WI38 (cell line): ENCODE results near the gene ARSH.
A peak's percentile ranks its signal among the peaks of the same experiment; 100 is the strongest.
"Not testable (repeated sequence)": the region's sequence is repeated elsewhere in the genome, so short reads cannot be mapped to it uniquely, and the experiment has no call there.

Source experiments
- H3K4me3 ChIP-seq: 2 replicates; pipeline ENCODE4 v1.5.1; 2011; ENCODE audit warnings: low read depth, mild to moderate bottlenecking, control low read depth, low read length
- TF ChIP-seq, protein P1 (sequence below): IDR thresholded peaks from 2 replicates; pipeline ENCODE4 v1.5.1; 2012; ENCODE audit warnings: low read depth, mild to moderate bottlenecking, control low read depth, low read length

Gene ARSH, protein sequence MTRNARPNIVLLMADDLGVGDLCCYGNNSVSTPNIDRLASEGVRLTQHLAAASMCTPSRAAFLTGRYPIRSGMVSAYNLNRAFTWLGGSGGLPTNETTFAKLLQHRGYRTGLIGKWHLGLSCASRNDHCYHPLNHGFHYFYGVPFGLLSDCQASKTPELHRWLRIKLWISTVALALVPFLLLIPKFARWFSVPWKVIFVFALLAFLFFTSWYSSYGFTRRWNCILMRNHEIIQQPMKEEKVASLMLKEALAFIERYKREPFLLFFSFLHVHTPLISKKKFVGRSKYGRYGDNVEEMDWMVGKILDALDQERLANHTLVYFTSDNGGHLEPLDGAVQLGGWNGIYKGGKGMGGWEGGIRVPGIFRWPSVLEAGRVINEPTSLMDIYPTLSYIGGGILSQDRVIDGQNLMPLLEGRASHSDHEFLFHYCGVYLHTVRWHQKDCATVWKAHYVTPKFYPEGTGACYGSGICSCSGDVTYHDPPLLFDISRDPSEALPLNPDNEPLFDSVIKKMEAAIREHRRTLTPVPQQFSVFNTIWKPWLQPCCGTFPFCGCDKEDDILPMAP

DNA sequence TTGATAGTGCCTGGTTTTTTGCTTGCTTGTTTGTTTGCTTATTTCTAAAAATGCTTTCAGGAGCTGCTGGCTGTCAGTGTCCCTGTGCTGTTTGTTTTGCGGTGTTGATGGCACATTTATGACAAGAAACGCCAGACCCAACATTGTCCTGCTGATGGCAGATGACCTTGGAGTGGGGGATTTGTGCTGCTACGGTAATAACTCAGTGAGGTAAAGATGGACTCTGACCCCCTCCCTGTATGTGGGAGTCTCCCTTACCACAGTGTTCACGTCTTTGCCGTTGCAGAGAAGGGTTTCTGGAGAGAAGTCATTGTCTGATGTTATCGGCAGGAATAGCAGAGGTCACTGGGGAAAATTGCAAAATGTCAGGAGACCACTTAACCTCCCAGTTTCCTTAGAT lies at the start of gene ARSH:
TSS of gene ARSH (plus strand) at position 52 of the 400 bp plus-strand sequence. CDS start at position 119, 67 bp downstream.
- H3K4me3 ChIP-seq: no peak within 1 kb of the TSS
- TF ChIP-seq, protein P1, sequence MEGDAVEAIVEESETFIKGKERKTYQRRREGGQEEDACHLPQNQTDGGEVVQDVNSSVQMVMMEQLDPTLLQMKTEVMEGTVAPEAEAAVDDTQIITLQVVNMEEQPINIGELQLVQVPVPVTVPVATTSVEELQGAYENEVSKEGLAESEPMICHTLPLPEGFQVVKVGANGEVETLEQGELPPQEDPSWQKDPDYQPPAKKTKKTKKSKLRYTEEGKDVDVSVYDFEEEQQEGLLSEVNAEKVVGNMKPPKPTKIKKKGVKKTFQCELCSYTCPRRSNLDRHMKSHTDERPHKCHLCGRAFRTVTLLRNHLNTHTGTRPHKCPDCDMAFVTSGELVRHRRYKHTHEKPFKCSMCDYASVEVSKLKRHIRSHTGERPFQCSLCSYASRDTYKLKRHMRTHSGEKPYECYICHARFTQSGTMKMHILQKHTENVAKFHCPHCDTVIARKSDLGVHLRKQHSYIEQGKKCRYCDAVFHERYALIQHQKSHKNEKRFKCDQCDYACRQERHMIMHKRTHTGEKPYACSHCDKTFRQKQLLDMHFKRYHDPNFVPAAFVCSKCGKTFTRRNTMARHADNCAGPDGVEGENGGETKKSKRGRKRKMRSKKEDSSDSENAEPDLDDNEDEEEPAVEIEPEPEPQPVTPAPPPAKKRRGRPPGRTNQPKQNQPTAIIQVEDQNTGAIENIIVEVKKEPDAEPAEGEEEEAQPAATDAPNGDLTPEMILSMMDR: no peak

DNA sequence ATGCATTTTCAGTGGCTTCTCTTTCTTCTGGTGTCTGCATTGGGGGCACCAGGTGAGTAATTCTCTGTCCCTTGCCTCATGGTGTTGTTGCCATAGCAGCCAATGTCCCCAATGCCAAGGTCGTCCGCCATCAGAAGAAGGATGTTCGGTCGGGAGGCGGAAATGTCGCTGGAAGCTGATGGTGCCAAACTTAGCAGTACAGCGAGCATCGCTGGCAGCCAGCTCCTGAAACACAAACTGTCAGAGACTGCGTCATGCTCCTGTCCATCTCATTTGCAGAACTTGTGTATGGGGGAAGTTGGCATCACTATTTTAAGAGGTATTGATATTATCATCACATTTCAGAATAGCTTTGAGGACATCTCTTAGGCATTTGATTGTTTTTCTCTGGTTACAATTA lies 48.1 kb upstream of the ARSH start:
- TF ChIP-seq, protein P1: no peak
- H3K4me3 ChIP-seq: no peak overlapping the region

- no peak overlapping the region for H3K4me3 ChIP-seq
- TF ChIP-seq, protein P1: no peak
These were observed 45.4 kb upstream of the ARSH start for GRCh38 chrX:2960861-2961515.

DNA sequence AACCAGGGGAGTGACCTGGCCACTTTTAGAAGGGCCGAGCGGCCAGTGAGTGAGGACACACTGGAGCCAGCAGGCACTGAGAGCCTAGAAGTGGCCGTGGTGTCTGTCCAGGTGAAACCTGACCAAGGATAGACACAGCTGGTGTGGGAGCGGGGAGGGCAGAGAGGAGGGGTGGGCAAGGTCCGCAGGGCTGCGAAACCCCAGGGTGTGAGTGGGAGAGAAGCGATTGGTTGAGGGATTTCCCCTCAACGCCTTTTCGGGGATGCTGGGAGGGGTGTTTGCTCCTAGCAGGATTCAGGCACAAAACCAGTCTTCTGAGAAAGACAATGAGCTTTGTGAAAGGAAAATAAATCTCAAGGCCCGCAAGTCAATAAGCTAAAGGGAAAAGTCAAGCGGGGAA lies 44.0 kb upstream of the ARSH start:
- TF ChIP-seq, protein P1: no peak
- H3K4me3 ChIP-seq: no peak overlapping the region

DNA sequence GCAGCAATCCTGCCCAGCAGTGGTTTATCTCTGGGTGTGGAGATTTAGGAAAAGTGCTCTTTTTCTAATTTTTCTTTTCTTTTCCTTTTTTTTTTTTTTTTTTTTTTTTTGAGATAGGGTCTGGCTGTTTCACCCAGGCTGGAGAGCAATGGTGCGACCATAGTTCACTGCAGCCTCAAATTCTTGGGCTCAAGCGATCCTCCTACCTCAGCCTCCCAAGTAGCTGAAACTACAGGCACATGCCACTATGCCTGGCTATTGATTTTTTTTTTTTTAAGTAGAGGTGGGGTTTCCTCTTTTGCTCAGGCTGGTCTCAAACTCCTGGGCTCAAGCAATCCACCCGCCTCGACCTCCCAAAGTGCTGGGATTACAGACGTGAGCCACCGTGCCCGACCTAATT lies 42.9 kb upstream of the ARSH start:
- not testable (repeated sequence) for H3K4me3 ChIP-seq

DNA sequence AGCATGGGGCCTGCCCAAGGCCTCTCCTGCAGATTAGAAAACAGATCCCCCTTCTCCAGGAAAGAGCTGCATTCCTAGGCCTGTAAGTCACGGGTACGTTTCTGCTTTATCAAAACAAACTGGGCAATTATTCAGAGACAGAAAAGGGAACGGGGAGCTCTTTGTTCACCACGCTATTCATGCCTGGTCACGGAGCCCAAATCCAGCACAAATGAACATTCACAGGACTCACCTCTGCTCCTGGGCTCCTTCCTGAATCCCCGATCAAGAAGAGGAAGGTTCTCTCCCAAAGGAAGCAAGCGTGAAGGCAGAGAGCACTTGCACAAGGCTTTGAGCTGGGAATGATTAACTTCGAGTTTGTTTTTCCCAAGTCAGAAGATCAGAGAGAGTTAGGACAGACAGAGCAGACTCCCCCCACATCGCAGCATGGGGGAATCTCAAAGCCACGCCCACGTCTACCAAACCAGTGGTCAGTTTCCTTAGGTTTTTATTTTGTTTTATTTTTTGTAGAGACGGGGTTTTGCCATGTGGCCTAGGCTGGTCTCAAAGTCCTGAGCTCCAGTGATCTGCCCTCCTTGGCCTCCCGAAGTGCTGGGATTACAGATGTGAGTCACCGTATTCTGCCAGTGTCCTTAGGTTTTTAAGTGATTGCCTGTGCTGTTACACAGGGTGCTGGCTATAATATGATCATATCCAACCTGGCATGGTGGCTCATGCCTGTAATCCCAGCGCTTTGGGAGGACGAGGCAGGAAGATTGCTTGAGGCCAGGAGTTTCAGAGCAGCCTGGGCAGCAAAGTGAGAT lies 42.2 kb upstream of the ARSH start:
- peak overlapping the region; percentile 37; the same call in 1 of the 2 replicates for H3K4me3 ChIP-seq

GRCh38 chrX:2965965-2966364 lies 40.4 kb upstream of the ARSH start:
- TF ChIP-seq, protein P1: no peak
- no peak overlapping the region for H3K4me3 ChIP-seq

- TF ChIP-seq, protein P1: no peak
- H3K4me3 ChIP-seq: no peak overlapping the region
These were observed 39.3 kb upstream of the ARSH start for GRCh38 chrX:2967012-2967411.
